Measurements from ENCODE around the gene RPL28.

GRCh38 chr19:55405638-55406037 is 19.9 kb downstream of the RPL28 start:
- TF ChIP-seq POLR2A (IDR thresholded peaks at IDR 0.05) = no peak
- no peak for TF ChIP-seq POLR2AphosphoS5 (IDR thresholded peaks at IDR 0.05)

All from spleen (tissue), 3 donors.